HG03103 (cell line): ENCODE measurements around the gene LAMA5.

Experiments
- ATAC-seq: cut with Tn5 transposase; IDR thresholded peaks from one replicate; pipeline ENCODE4 v1.9.1; 2021; ENCODE audit warnings: low read depth; ENCODE audit not compliant: unreplicated experiment

The LAMA5 gene

GRCh38 chr20:62308102-62308822 lies 58.9 kb downstream of the LAMA5 start:
- ATAC-seq: no peak

- no peak for ATAC-seq
Measured at GRCh38 chr20:62307226-62308101, 59.6 kb downstream of the LAMA5 start.

GRCh38 chr20:62306414-62307187 lies 60.5 kb downstream of the LAMA5 start:
- ATAC-seq: no peak

GRCh38 chr20:62305765-62306413 lies 61.2 kb downstream of the LAMA5 start:
- no peak for ATAC-seq

- no peak for ATAC-seq
Measured at GRCh38 chr20:62305149-62305764, 61.9 kb downstream of the LAMA5 start.

- ATAC-seq: no peak
Measured at GRCh38 chr20:62304331-62305148, 62.6 kb downstream of the LAMA5 start.

GRCh38 chr20:62303340-62304226 lies 63.5 kb downstream of the LAMA5 start:
- ATAC-seq: no peak

- no peak for ATAC-seq
Measured at GRCh38 chr20:62303062-62303339, 64.1 kb downstream of the LAMA5 start.

GRCh38 chr20:62302341-62303061 lies 64.6 kb downstream of the LAMA5 start, which contains the start of gene ADRM1:
ADRM1 (plus strand) TSS chr20:62302997; CDS start chr20:62303569, 572 bp downstream.
- ATAC-seq: peak; percentile 79

GRCh38 chr20:62301773-62302340 lies 65.3 kb downstream of the LAMA5 start:
- ATAC-seq: peak; percentile 22

GRCh38 chr20:62301111-62301668 lies 65.9 kb downstream of the LAMA5 start:
- ATAC-seq: no peak

- ATAC-seq: no peak
Measured at GRCh38 chr20:62300319-62300718, 66.8 kb downstream of the LAMA5 start.

GRCh38 chr20:62299666-62300236 lies 67.4 kb downstream of the LAMA5 start:
- ATAC-seq: no peak

GRCh38 chr20:62298577-62299249 lies 68.4 kb downstream of the LAMA5 start:
- ATAC-seq: no peak

GRCh38 chr20:62297449-62298227 lies 69.5 kb downstream of the LAMA5 start:
- no peak for ATAC-seq
